Neural cell (in vitro differentiated cells): ENCODE measurements around the gene PDE1A.

Experiments used
- EP300 ChIP-seq: fragments of 450-650 bp; conservative IDR thresholded peaks from 2 replicates; pipeline ENCODE4 v1.6.1; 2014; ENCODE audit warnings: antibody characterized with exemption, mild to moderate bottlenecking, moderate library complexity; ENCODE audit not compliant: poor library complexity, severe bottlenecking
- EZH2 ChIP-seq: fragments of 200-600, 300-800 bp; shearing (Covaris generic), sonication (generic); IDR thresholded peaks from 2 replicates; pipeline ENCODE4 v1.6.1; 2014; ENCODE audit warnings: antibody characterized with exemption, low read length, borderline replicate concordance, mild to moderate bottlenecking; ENCODE audit not compliant: insufficient read depth, poor library complexity, severe bottlenecking
- MXI1 ChIP-seq: fragments of 450-650 bp; conservative IDR thresholded peaks from 2 replicates; pipeline ENCODE4 v1.6.1; 2014; ENCODE audit warnings: antibody characterized with exemption, mild to moderate bottlenecking; ENCODE audit not compliant: poor library complexity, severe bottlenecking
- POLR2AphosphoS5 ChIP-seq: IDR thresholded peaks from 2 replicates; pipeline ENCODE4 v1.6.1; 2012
- RAD21 ChIP-seq: fragments of 450-650 bp; conservative IDR thresholded peaks from 2 replicates; pipeline ENCODE4 v1.6.1; 2014; ENCODE audit warnings: antibody characterized with exemption, mild to moderate bottlenecking, moderate library complexity
- TAF1 ChIP-seq: IDR thresholded peaks from 2 replicates; pipeline ENCODE4 v1.6.1; 2012; ENCODE audit warnings: low read depth
- TF ChIP-seq, protein P1 (sequence below): IDR thresholded peaks from 2 replicates; pipeline ENCODE4 v1.6.1; 2012; ENCODE audit warnings: borderline replicate concordance
- TF ChIP-seq, protein P2 (sequence below): fragments of 450-650 bp; IDR thresholded peaks from 2 replicates; pipeline ENCODE4 v1.5.1; 2014; ENCODE audit warnings: antibody characterized with exemption, mild to moderate bottlenecking, moderate library complexity; ENCODE audit not compliant: poor library complexity, severe bottlenecking

DNA sequence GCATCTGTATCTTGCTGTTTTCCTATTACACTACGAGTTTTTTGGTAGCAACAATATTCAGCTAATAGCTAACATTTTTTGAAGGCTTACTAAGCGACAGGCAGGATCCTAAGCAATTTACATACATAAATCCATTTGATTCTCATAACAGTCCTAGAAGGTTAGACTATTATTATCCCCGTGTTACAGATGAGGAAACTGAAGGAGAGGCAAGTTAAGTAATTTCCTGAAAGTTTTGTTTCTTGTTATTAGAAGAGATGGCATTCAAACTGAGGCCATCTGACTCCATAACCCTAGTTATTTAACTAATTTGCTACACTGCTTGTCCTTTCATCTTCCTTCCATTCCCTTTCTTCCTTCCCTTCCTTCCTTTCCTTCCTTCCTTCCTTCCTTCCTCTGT lies 68.2 kb downstream of the PDE1A start:
- TF ChIP-seq, protein P1, sequence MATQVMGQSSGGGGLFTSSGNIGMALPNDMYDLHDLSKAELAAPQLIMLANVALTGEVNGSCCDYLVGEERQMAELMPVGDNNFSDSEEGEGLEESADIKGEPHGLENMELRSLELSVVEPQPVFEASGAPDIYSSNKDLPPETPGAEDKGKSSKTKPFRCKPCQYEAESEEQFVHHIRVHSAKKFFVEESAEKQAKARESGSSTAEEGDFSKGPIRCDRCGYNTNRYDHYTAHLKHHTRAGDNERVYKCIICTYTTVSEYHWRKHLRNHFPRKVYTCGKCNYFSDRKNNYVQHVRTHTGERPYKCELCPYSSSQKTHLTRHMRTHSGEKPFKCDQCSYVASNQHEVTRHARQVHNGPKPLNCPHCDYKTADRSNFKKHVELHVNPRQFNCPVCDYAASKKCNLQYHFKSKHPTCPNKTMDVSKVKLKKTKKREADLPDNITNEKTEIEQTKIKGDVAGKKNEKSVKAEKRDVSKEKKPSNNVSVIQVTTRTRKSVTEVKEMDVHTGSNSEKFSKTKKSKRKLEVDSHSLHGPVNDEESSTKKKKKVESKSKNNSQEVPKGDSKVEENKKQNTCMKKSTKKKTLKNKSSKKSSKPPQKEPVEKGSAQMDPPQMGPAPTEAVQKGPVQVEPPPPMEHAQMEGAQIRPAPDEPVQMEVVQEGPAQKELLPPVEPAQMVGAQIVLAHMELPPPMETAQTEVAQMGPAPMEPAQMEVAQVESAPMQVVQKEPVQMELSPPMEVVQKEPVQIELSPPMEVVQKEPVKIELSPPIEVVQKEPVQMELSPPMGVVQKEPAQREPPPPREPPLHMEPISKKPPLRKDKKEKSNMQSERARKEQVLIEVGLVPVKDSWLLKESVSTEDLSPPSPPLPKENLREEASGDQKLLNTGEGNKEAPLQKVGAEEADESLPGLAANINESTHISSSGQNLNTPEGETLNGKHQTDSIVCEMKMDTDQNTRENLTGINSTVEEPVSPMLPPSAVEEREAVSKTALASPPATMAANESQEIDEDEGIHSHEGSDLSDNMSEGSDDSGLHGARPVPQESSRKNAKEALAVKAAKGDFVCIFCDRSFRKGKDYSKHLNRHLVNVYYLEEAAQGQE, result no peak
- TF ChIP-seq EZH2 (no peak), POLR2AphosphoS5 (no peak), EP300 (no peak), RAD21 (no peak), TAF1 (no peak), MXI1 (no peak)
- TF ChIP-seq, protein P2, sequence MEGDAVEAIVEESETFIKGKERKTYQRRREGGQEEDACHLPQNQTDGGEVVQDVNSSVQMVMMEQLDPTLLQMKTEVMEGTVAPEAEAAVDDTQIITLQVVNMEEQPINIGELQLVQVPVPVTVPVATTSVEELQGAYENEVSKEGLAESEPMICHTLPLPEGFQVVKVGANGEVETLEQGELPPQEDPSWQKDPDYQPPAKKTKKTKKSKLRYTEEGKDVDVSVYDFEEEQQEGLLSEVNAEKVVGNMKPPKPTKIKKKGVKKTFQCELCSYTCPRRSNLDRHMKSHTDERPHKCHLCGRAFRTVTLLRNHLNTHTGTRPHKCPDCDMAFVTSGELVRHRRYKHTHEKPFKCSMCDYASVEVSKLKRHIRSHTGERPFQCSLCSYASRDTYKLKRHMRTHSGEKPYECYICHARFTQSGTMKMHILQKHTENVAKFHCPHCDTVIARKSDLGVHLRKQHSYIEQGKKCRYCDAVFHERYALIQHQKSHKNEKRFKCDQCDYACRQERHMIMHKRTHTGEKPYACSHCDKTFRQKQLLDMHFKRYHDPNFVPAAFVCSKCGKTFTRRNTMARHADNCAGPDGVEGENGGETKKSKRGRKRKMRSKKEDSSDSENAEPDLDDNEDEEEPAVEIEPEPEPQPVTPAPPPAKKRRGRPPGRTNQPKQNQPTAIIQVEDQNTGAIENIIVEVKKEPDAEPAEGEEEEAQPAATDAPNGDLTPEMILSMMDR, result no peak
